ENCODE results near the gene CDH2. TPM values are rescaled to one million over a fixed set of nuclear protein-coding genes. Genes with fewer than 3 reads are reported as not detected.

Gene CDH2
- total RNA-seq, 1 experiment from 2014 or later, result 36.2 TPM

- Histone ChIP-seq H2BK5ac (ENCODE audit: insufficient read length, low read length) (no peak overlapping the region), H3K56ac (ENCODE audit: insufficient read length, low read depth, low read length) (no peak overlapping the region), H2BK20ac (ENCODE audit: low read depth, low read length, poor library complexity, severe bottlenecking) (no peak overlapping the region), H3K18ac (ENCODE audit: insufficient read length, low read depth, low read length) (no peak overlapping the region), H3K14ac (ENCODE audit: insufficient read depth, low read length) (no peak overlapping the region), H4K20me1 (ENCODE audit: control insufficient read depth, insufficient read depth, insufficient read length) (no peaks in the 10 kb centered on the region), H3K9ac (ENCODE audit: extremely low read depth, insufficient read length, low read length) (no peak overlapping the region), H3K27me3 (ENCODE audit: insufficient read depth, low read length) (no peaks in the 10 kb centered on the region), H2BK120ac (ENCODE audit: low read depth, low read length, poor library complexity, severe bottlenecking) (no peak overlapping the region), H2BK12ac (ENCODE audit: insufficient read length, low read depth, low read length) (no peak overlapping the region), H3T11ph (ENCODE audit: low read length) (no peak overlapping the region), H3K4ac (ENCODE audit: low read depth, low read length) (no peak overlapping the region), H3K9me3 (ENCODE audit: control insufficient read depth, low read depth, low read length) (no peaks in the 10 kb centered on the region), H3K23ac (ENCODE audit: insufficient read length, low read depth, low read length) (no peak overlapping the region), H3K4me1 (ENCODE audit: insufficient read depth, low read length) (no peaks in the 10 kb centered on the region), H2BK15ac (ENCODE audit: low read depth, low read length) (no peak overlapping the region), H2AFZ (ENCODE audit: low read length) (no peak overlapping the region), H4K8ac (replicated peaks; ENCODE audit: insufficient read length, low read depth, low read length) (no peak overlapping the region), H4K91ac (ENCODE audit: insufficient read length, low read depth, low read length) (no peak overlapping the region), H3K79me1 (ENCODE audit: insufficient read depth, low read depth, low read length, poor library complexity, severe bottlenecking) (no peaks in the 10 kb centered on the region), H2AK5ac (ENCODE audit: insufficient read length, low read length) (no peak overlapping the region), H3K4me2 (ENCODE audit: insufficient read depth, insufficient read length, low read length) (no peak overlapping the region), H3K23me2 (ENCODE audit: insufficient read length, low read depth, low read length, poor library complexity, severe bottlenecking) (no peaks in the 10 kb centered on the region), H4K5ac (ENCODE audit: insufficient read length, low read depth, low read length) (no peak overlapping the region), H3K27ac (ENCODE audit: insufficient read length, low read depth, low read length) (no peak overlapping the region), H3K79me2 (ENCODE audit: insufficient read depth, low read length) (no peaks in the 10 kb centered on the region)
- Mint-ChIP-seq H3K27me3 (ENCODE audit: low read depth) (no peaks in the 10 kb centered on the region), H3K4me1 (peaks cover 2 to 9% of the 10 kb centered on the region in 2 experiments; a peak in 2 of 4 replicates), H3K27ac (no peak overlapping the region), H3K4me3 (no peak overlapping the region), H3K36me3 (ENCODE audit: insufficient read depth in 1 of 3, low read depth in 3 of 3) (no peaks in the 10 kb centered on the region; a peak in 1 of 7 replicates), H3K9me3 (no peaks in the 10 kb centered on the region)
- WGBS (ENCODE audit: extremely low coverage, insufficient read length, low lambda C conversion rate), result no CpG with 5 or more reads among the region's 5 CpGs
- TF ChIP-seq, protein P1, sequence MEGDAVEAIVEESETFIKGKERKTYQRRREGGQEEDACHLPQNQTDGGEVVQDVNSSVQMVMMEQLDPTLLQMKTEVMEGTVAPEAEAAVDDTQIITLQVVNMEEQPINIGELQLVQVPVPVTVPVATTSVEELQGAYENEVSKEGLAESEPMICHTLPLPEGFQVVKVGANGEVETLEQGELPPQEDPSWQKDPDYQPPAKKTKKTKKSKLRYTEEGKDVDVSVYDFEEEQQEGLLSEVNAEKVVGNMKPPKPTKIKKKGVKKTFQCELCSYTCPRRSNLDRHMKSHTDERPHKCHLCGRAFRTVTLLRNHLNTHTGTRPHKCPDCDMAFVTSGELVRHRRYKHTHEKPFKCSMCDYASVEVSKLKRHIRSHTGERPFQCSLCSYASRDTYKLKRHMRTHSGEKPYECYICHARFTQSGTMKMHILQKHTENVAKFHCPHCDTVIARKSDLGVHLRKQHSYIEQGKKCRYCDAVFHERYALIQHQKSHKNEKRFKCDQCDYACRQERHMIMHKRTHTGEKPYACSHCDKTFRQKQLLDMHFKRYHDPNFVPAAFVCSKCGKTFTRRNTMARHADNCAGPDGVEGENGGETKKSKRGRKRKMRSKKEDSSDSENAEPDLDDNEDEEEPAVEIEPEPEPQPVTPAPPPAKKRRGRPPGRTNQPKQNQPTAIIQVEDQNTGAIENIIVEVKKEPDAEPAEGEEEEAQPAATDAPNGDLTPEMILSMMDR (conservative IDR thresholded peaks at IDR 0.05), result no peak
- DNase-seq, result no peak
Measured at GRCh38 chr18:27950648-27951228, 226.2 kb downstream of the CDH2 start.
